HL-60 (cell line): Measurements from ENCODE around the gene TBC1D16.

Experiments used
- DNase-seq, 2 experiments: peaks; one replicate each; pipeline ENCODE4 v3.0.0-alpha.2; 2010 to 2020; ENCODE audit warnings: low read depth in 1 of 2, low spot score in 1 of 2
- H3K27ac ChIP-seq: fragments of 250-450 bp; sonication (Bioruptor Pico); replicated peaks from 2 replicates; pipeline ENCODE4 v1.5.1; 2020; ENCODE audit warnings: mild to moderate bottlenecking, moderate library complexity
- H3K27me3 ChIP-seq: fragments of 250-450 bp; sonication (Bioruptor Pico); 2 replicates; pipeline ENCODE4 v1.5.1; 2021; ENCODE audit warnings: mild to moderate bottlenecking, moderate library complexity; ENCODE audit not compliant: insufficient read depth, poor library complexity, severe bottlenecking
- H3K4me3 ChIP-seq: replicated peaks from 2 replicates; pipeline ENCODE4 v1.5.1; 2011; ENCODE audit warnings: mild to moderate bottlenecking, control low read depth, low read length; ENCODE audit not compliant: insufficient read depth
- GABPA ChIP-seq: IDR thresholded peaks from 2 replicates; pipeline ENCODE4 v1.6.1; 2012; ENCODE audit warnings: low read depth
- POLR2AphosphoS5 ChIP-seq: IDR thresholded peaks from 2 replicates; pipeline ENCODE4 v1.6.1; 2012; ENCODE audit warnings: low read depth
- SPI1 ChIP-seq: IDR thresholded peaks from 2 replicates; pipeline ENCODE4 v1.6.1; 2012; ENCODE audit warnings: low read depth, mild to moderate bottlenecking, borderline replicate concordance
- TF ChIP-seq, protein P1 (sequence below): IDR thresholded peaks from one replicate; pipeline ENCODE4 v1.5.1; 2011; ENCODE audit warnings: low read length, control low read depth, inconsistent platforms; ENCODE audit not compliant: insufficient read depth
- TF ChIP-seq, protein P2 (sequence below): IDR thresholded peaks from 2 replicates; pipeline ENCODE4 v1.6.1; 2012; ENCODE audit warnings: low read depth; ENCODE audit not compliant: insufficient replicate concordance

The TBC1D16 gene

DNA sequence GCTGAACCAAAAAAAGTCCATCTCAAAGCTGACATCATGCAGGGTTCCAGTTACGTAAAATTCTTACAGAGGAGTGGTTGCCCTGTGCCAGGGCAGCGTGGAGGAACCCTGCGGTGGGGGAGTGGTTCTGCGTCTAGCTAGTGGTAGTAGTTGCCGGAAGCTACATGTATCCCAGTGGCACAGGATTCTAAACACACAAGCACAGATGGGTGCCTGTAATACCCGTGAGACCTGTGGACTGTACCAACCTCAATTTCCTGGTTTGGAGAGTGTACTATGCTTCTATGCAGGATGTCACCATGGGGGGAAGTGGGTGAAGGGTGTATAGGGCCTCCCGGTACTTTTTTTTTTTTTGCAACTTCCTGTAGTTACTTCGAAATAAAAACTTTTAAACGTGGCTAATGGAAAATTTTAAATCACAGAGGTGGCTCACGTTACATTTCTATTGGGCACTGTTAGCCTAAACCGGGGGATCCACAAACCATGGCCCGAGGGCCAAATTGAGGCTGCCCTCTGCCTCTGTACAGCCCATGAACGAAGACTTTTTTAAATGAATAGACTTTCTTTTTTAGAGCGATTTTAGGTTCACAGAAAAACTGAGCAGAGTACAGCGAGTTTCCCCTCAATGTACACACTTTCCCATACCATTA, 38.5 kb downstream of the TBC1D16 start:
- Histone ChIP-seq H3K27me3 (no peaks in the 10 kb centered on the region), H3K4me3 (no peak overlapping the region), H3K27ac (peak overlapping the region; percentile 73)
- TF ChIP-seq, protein P1, sequence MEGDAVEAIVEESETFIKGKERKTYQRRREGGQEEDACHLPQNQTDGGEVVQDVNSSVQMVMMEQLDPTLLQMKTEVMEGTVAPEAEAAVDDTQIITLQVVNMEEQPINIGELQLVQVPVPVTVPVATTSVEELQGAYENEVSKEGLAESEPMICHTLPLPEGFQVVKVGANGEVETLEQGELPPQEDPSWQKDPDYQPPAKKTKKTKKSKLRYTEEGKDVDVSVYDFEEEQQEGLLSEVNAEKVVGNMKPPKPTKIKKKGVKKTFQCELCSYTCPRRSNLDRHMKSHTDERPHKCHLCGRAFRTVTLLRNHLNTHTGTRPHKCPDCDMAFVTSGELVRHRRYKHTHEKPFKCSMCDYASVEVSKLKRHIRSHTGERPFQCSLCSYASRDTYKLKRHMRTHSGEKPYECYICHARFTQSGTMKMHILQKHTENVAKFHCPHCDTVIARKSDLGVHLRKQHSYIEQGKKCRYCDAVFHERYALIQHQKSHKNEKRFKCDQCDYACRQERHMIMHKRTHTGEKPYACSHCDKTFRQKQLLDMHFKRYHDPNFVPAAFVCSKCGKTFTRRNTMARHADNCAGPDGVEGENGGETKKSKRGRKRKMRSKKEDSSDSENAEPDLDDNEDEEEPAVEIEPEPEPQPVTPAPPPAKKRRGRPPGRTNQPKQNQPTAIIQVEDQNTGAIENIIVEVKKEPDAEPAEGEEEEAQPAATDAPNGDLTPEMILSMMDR = no peak
- TF ChIP-seq GABPA (peak; percentile 80), SPI1 (peak; percentile 93), POLR2AphosphoS5 (peak; percentile 58; the same call in 1 of the 2 replicates)
- TF ChIP-seq, protein P2, sequence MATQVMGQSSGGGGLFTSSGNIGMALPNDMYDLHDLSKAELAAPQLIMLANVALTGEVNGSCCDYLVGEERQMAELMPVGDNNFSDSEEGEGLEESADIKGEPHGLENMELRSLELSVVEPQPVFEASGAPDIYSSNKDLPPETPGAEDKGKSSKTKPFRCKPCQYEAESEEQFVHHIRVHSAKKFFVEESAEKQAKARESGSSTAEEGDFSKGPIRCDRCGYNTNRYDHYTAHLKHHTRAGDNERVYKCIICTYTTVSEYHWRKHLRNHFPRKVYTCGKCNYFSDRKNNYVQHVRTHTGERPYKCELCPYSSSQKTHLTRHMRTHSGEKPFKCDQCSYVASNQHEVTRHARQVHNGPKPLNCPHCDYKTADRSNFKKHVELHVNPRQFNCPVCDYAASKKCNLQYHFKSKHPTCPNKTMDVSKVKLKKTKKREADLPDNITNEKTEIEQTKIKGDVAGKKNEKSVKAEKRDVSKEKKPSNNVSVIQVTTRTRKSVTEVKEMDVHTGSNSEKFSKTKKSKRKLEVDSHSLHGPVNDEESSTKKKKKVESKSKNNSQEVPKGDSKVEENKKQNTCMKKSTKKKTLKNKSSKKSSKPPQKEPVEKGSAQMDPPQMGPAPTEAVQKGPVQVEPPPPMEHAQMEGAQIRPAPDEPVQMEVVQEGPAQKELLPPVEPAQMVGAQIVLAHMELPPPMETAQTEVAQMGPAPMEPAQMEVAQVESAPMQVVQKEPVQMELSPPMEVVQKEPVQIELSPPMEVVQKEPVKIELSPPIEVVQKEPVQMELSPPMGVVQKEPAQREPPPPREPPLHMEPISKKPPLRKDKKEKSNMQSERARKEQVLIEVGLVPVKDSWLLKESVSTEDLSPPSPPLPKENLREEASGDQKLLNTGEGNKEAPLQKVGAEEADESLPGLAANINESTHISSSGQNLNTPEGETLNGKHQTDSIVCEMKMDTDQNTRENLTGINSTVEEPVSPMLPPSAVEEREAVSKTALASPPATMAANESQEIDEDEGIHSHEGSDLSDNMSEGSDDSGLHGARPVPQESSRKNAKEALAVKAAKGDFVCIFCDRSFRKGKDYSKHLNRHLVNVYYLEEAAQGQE = no peak
- DNase-seq = peak; percentile 97 to 98

DNA sequence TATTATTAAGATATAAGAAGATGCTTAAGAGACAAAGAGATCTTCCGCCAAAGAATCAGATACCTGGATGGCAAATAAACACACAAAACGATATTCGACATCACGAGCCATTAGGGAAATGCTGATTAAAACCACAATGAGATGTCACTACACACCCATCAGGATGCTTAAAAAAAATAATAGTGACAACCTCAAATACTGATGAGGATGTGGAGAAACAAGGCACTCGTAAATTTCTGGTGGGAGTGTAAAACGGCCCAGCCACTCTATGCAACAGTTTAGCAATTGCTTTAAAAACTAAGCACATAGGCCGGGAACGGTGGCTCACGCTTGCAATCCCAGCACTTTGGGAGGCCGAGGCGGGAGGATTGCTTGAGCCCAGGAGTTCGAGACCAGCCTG, 39.4 kb downstream of the TBC1D16 start:
- no peak for DNase-seq
- Histone ChIP-seq H3K4me3 (no peak overlapping the region), H3K27ac (peak overlapping the region; percentile 58), H3K27me3 (peaks cover 4% of the 10 kb centered on the region)
- TF ChIP-seq POLR2AphosphoS5 (no peak), GABPA (no peak), SPI1 (no peak)
- TF ChIP-seq, protein P2 = no peak
- TF ChIP-seq, protein P1 = no peak

DNA sequence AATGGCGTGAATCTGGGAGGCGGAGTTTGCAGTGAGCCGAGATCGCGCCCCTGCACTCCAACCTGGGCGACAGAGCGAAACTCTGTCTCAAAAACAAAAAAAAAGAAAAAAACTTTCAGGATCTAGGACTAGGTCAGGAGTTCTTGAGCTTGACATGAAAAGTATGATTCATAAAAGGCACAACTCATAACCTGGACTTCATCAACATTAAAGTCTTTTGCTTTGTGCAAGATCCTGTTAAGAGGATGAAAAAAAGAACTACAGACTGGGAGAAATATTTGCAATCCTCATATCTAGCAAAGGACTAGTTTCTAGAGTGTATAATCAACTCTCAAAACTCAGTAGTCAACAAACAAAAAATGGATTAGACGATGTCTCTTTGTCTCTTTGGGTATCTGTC, 40.0 kb downstream of the TBC1D16 start:
- peaks cover 10% of the 10 kb centered on the region for H3K27me3 ChIP-seq
- no peak for DNase-seq
- no peak overlapping the region for H3K4me3 ChIP-seq
- H3K27ac ChIP-seq = no peak overlapping the region
- no peak for TF ChIP-seq GABPA
- TF ChIP-seq POLR2AphosphoS5 = no peak
- no peak for TF ChIP-seq SPI1
- TF ChIP-seq, protein P2 = no peak
- TF ChIP-seq, protein P1 = no peak
